Measurements from ENCODE around the gene FAF2. TPM values are rescaled to one million over a fixed set of nuclear protein-coding genes. Genes with fewer than 3 reads are reported as not detected.

The FAF2 gene
- total RNA-seq, 2 donors from 2014 or later = 36.0 to 37.0 TPM

DNA sequence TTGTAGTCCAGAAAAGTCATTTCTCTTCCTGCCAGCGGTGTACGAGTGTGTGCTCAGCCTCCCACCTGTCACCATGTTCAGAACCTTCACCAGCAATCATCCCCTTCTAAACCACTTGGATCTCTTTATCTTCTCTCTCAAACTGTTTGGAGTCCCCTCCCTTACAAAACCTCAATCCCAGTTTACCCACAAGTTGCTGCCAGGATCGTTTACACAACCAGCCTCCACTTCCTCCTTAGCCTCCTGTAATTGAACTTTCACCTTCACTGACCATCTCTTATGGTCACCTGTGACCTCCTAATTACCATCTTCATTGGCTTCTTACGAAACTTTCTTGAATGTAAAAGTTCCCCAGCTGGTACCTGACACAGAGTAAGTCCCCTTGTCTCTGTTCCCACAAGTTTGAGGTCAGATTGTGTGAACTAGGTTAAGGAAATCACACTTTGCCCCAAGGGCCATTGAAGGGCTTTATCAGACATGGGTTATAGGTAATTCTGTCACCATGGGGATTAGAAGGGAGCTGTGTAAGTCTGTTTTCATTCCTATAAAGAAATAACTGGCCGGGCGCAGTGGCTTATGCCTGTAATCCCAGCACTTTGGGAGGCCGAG, 69.0 kb downstream of the FAF2 start:
- TF ChIP-seq, protein P1, sequence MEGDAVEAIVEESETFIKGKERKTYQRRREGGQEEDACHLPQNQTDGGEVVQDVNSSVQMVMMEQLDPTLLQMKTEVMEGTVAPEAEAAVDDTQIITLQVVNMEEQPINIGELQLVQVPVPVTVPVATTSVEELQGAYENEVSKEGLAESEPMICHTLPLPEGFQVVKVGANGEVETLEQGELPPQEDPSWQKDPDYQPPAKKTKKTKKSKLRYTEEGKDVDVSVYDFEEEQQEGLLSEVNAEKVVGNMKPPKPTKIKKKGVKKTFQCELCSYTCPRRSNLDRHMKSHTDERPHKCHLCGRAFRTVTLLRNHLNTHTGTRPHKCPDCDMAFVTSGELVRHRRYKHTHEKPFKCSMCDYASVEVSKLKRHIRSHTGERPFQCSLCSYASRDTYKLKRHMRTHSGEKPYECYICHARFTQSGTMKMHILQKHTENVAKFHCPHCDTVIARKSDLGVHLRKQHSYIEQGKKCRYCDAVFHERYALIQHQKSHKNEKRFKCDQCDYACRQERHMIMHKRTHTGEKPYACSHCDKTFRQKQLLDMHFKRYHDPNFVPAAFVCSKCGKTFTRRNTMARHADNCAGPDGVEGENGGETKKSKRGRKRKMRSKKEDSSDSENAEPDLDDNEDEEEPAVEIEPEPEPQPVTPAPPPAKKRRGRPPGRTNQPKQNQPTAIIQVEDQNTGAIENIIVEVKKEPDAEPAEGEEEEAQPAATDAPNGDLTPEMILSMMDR (IDR thresholded peaks at IDR 0.05) = no peak

DNA sequence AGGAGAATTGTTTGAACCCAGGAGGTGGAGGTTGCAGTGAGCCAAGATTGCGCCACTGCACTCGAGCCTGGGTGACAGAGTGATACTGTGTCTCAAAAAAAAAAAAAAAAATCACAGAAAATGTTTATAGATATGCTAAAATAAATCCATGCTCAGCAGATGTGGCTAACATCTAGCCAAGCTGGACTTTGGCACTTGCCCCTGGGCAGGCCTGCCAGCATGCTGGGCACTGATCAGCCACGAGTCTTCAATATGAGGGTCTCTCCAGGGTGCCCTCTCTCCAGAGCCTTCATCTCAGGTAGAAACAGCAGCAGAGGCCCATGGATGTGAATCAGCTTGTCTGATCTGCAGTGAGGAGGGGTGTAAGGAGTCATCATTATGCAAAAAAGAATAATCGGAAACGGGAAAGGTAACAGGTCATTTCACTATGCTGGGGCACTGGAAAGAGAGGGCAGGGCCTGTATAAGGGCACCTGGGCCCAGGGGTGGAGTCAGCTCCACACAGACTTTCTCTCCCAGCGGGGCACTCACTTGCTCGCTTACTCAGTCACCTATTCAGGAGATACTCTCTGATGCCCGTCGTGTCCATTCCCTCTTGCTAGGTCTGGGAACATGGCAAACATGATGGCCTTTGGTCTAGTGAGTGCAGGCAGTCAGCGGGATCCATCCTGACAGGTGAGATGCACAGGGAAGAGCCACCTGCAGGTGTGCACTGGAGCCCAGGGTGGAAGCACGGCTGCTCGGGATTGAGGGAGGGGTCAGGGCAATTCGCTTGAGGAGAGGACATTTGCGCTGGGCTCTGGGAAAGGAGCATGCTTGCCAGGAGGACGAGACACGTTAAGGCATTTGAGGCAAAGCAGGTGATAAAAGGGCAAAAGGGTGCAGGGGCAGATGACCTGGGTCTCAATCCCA, 71.9 kb downstream of the FAF2 start:
- TF ChIP-seq, protein P1 (IDR thresholded peaks at IDR 0.05) = no peak
- DNase-seq = no peak
- no peaks in the 10 kb centered on the region for H3K4me1 ChIP-seq
- H3K27ac ChIP-seq = no peak overlapping the region
- no peak overlapping the region for H3K9ac ChIP-seq (ENCODE audit: low read depth in 2 of 2, low read length in 2 of 2)
- H3K9me3 ChIP-seq = no peaks in the 10 kb centered on the region
- H3K36me3 ChIP-seq = no peaks in the 10 kb centered on the region
- intact Hi-C loops (cut with DNase I) = no loop called here
- no peaks in the 10 kb centered on the region for H3K27me3 ChIP-seq
- H3K4me3 ChIP-seq = no peak overlapping the region

More for the DNA sequence above, 69.0 kb downstream of the FAF2 start:
- intact Hi-C loops (cut with DNase I) = no loop called here
- Histone ChIP-seq H3K9me3 (no peaks in the 10 kb centered on the region), H3K4me3 (no peak overlapping the region), H3K9ac (ENCODE audit: low read depth in 2 of 2, low read length in 2 of 2) (no peak overlapping the region), H3K36me3 (no peaks in the 10 kb centered on the region), H3K4me1 (no peaks in the 10 kb centered on the region), H3K27me3 (no peaks in the 10 kb centered on the region), H3K27ac (no peak overlapping the region)
- DNase-seq = no peak

DNA sequence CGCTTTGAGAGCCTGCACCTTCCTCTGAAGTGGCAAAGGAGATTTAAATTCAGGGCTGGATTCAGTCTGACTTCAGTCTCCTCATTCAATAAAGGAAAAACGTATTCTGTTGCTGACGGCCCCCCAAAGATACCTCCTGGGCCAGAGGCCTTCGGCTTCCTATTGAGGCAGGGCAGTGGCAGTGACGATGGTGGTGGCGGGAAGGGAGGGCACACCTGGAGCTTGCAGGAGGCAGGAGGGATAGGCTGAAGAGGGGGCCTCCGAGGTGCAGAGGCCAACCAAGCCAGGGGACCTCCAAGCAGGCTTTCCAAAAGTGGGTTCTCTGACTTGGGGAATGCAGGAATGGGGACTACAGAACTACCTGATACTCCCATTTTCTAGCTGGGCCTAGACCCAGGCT, 73.1 kb downstream of the FAF2 start:
- Histone ChIP-seq H3K9me3 (no peaks in the 10 kb centered on the region), H3K36me3 (no peaks in the 10 kb centered on the region), H3K4me3 (no peak overlapping the region), H3K27ac (no peak overlapping the region), H3K9ac (ENCODE audit: low read depth in 2 of 2, low read length in 2 of 2) (no peak overlapping the region), H3K27me3 (no peaks in the 10 kb centered on the region), H3K4me1 (no peaks in the 10 kb centered on the region)
- DNase-seq = no peak
- intact Hi-C loops (cut with DNase I) = no loop called here
- TF ChIP-seq, protein P1 (IDR thresholded peaks at IDR 0.05) = no peak

DNA sequence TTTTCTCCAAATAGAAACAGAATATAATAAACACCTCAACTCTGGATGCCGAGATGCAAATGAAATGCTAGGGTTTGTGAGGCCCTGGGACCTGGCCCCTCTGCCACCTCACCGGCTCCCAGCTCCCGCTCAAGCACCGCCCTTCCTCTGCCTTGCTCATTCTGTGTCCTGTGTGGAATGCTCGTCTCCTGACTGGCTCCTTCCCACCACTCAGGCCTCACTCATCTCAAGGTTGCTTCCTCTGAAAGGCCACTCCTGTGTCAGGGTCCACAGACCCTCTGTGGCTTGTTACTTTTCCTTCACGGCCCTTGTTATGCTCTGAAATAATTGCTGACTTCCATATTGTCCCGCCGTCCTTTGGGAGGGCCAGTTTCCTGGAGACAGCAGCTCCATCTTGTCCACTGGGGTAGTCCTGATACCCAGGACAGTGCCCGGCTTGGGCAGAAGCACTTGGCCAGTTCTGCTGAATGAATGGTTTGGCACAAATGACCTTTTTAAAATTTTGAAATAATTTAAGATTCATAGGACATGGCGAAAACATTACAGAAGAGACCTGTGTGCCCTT, 73.6 kb downstream of the FAF2 start:
- DNase-seq = no peak
- no peaks in the 10 kb centered on the region for H3K36me3 ChIP-seq
- H3K9ac ChIP-seq (ENCODE audit: low read depth in 2 of 2, low read length in 2 of 2) = no peak overlapping the region
- H3K4me1 ChIP-seq = no peaks in the 10 kb centered on the region
- H3K9me3 ChIP-seq = no peaks in the 10 kb centered on the region
- H3K27me3 ChIP-seq = no peaks in the 10 kb centered on the region
- TF ChIP-seq, protein P1 (IDR thresholded peaks at IDR 0.05) = no peak
- intact Hi-C loops (cut with DNase I) = no loop called here
- no peak overlapping the region for H3K4me3 ChIP-seq
- H3K27ac ChIP-seq = no peak overlapping the region

DNA sequence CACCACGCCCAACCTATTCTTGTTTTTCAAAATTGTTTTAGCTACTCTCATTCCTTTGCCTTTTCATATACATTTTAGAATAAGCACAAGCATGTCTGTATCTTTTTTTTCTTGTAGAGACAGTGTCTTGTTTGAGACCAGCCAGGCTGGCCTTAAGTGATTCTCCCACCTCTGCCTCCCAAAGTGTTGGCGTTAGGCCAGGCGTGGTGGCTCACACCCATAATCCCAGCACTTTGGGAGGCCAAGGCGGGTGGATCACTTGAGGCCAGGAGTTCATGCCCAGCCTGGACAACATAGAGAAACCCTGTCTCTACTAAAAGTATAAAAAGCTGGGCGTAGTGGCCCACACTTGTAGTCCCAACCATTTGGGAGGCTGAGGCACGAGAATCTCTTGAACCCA, 76.0 kb downstream of the FAF2 start:
- no peak overlapping the region for H3K27ac ChIP-seq
- H3K9me3 ChIP-seq = no peaks in the 10 kb centered on the region
- DNase-seq = no peak
- intact Hi-C loops (cut with DNase I) = no loop called here
- TF ChIP-seq, protein P1 (IDR thresholded peaks at IDR 0.05) = no peak
- H3K36me3 ChIP-seq = peaks cover 5% of the 10 kb centered on the region
- H3K4me3 ChIP-seq = no peak overlapping the region
- no peaks in the 10 kb centered on the region for H3K4me1 ChIP-seq
- no peak overlapping the region for H3K9ac ChIP-seq (ENCODE audit: low read depth in 2 of 2, low read length in 2 of 2)
- no peaks in the 10 kb centered on the region for H3K27me3 ChIP-seq

All from colonic mucosa (tissue), 4 donors.